ENCODE data around the gene PLCB1.

The PLCB1 gene

GRCh38 chr20:8388141-8388540 lies 256.1 kb downstream of the PLCB1 start:
- no peak overlapping the region for H3K4me3 ChIP-seq (ENCODE audit: low read depth, low read length)
- no peak for TF ChIP-seq CTCF (IDR thresholded peaks at IDR 0.05; ENCODE audit: low read depth, low read length)

- no peak overlapping the region for H3K4me3 ChIP-seq (ENCODE audit: low read depth, low read length)
- TF ChIP-seq CTCF (IDR thresholded peaks at IDR 0.05; ENCODE audit: low read depth, low read length) = no peak
Measured at GRCh38 chr20:8388707-8389106, 256.6 kb downstream of the PLCB1 start.

DNA sequence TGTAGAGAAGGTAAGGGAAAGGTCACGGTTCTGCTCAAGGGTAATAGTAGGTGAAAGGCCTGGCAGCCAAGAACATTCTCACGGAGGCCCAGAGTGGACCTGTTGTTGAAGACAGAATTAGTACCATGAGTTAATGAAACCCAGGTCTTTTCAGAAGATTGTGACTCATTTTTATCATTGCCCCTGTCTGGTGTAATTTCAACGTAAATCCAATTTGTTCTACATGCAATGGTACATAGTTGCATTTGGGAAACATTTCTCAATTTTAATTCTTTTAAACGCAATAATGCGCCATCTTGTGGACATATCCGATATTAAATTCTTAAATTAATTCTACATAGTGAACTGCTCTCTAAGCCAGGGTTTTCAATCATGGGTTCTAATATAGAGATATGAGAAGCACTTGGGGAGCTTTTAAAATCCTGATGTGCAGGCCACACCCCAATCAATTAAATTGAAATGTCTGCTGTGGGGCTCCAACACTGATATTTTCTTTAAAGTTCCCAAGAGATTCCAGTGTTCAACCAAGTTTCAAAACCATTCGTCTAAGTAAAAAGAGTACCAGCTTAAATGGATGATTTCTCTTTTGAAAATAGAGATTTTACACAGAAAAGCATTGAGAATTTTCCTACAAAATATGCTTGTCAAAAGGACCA lies 257.4 kb downstream of the PLCB1 start:
- no peak for TF ChIP-seq CTCF (IDR thresholded peaks at IDR 0.05; ENCODE audit: low read depth, low read length)

DNA sequence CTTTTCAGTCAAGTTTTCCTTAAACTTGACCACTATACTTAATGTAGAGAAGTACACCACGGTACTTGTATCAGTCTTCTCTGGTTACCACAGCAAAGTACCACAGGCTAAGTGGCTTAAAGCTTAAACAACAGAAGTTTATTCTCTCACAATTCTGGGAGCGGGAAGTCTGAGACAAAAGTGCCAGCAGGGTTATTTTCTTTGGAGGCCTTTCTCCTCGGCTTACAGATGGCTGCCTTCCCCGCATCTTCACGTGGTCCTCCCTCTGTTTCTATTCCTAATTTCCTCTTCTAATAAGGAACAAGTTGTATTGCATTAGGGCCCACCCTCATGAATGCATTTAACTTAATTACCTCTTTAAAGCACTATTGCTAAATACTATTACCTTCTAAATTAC lies 258.0 kb downstream of the PLCB1 start:
- no peak for TF ChIP-seq CTCF (IDR thresholded peaks at IDR 0.05; ENCODE audit: low read depth, low read length)
- no peak overlapping the region for H3K4me3 ChIP-seq (ENCODE audit: low read depth, low read length)

More for the DNA sequence above, 257.4 kb downstream of the PLCB1 start:
- H3K4me3 ChIP-seq (ENCODE audit: low read depth, low read length) = no peak overlapping the region

GRCh38 chr20:8390500-8390899 lies 258.4 kb downstream of the PLCB1 start:
- no peak overlapping the region for H3K4me3 ChIP-seq (ENCODE audit: low read depth, low read length)
- TF ChIP-seq CTCF (IDR thresholded peaks at IDR 0.05; ENCODE audit: low read depth, low read length) = no peak

DNA sequence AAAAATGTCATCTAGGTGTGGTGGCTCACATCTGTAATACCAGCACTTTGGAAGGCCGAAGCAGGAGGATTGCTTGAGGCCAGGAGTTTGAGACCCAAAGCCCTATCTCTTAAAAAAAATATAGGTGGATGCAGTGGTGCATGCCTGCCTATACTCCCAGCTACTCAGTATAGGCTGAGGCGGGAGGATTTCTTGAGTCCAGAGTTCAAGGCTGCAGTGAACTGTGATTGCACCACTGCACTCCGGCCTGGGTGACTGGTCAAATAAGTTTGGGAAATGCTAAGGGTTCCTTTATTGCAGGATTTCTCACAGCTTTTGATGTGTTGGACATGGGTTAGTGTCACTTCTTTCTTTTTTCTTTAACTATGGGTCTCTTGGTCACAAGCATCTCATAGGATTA lies 261.3 kb downstream of the PLCB1 start:
- TF ChIP-seq CTCF (IDR thresholded peaks at IDR 0.05; ENCODE audit: low read depth, low read length) = no peak
- no peak overlapping the region for H3K4me3 ChIP-seq (ENCODE audit: low read depth, low read length)

DNA sequence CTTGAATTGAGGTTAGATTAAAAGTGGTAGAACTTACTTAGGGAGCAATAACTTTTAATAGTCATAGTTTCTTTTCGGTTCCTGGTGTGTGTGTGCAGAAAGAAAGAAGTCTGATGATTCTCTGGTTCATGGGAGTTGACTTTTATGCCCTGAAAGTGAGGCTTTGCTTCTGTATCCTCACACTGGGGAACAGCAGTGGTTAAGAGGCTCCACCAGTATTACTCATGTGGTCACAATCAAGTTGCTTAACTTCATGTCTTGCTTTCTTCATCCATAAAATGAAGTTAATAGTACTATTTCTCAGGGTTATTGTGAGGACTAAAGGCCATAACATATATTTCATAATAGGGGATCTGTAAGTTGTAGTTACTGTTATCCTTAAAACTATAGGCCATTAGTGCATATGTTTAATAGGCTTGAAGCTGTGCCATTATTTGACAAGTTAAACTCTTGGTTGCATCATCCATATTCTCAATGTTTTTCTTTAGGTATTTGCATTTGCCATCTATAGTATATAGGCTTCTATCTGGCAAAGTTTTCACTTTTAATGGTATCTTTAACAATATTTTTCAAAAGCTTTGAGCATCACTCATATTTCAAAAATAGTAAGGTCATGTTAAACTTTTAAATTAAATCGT lies 262.4 kb downstream of the PLCB1 start:
- TF ChIP-seq CTCF (IDR thresholded peaks at IDR 0.05; ENCODE audit: low read depth, low read length) = no peak
- no peak overlapping the region for H3K4me3 ChIP-seq (ENCODE audit: low read depth, low read length)
